Activated CD8-positive, alpha-beta memory T cell treated with anti-CD3 and anti-CD28 coated beads, Interleukin-2, amount 50 U/mL, for 24 hours (primary cell): ENCODE results near the gene PREB.

Experiments used
- DNase-seq: peaks from one replicate; pipeline ENCODE4 v3.0.0-alpha.2; 2020; ENCODE audit errors: extremely low read depth

Gene PREB

DNA sequence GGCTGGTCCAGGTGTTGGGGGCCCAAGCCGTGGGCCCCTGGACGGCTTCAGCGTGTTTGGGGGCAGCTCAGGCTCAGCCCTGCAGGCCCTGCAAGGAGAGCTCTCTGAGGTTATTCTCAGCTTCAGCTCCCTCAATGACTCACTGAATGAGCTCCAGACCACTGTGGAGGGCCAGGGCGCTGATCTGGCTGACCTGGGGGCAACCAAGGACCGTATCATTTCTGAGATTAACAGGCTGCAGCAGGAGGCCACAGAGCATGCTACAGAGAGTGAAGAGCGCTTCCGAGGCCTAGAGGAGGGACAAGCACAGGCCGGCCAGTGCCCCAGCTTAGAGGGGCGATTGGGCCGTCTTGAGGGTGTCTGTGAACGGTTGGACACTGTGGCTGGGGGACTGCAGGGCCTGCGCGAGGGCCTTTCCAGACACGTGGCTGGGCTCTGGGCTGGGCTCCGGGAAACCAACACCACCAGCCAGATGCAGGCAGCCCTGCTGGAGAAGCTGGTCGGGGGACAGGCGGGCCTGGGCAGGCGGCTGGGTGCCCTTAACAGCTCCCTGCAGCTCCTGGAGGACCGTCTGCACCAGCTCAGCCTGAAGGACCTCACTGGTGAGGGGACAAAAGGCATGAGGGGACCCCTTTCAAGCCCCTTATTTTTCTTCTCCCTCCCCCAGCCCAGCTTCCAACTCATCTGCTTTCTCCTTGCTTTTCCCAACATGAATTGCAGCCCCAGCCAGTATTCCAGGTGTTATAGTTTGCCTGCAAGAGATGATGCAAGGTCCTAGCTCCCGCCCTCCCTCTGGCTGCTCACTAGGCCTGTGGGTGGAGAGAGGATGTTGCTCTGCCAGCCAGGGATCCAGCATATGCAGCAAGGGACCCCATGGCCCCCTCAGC, 50.8 kb downstream of the PREB start:
- no peak for DNase-seq

GRCh38 chr2:27082773-27083409, 51.5 kb downstream of the PREB start:
- DNase-seq = no peak

DNA sequence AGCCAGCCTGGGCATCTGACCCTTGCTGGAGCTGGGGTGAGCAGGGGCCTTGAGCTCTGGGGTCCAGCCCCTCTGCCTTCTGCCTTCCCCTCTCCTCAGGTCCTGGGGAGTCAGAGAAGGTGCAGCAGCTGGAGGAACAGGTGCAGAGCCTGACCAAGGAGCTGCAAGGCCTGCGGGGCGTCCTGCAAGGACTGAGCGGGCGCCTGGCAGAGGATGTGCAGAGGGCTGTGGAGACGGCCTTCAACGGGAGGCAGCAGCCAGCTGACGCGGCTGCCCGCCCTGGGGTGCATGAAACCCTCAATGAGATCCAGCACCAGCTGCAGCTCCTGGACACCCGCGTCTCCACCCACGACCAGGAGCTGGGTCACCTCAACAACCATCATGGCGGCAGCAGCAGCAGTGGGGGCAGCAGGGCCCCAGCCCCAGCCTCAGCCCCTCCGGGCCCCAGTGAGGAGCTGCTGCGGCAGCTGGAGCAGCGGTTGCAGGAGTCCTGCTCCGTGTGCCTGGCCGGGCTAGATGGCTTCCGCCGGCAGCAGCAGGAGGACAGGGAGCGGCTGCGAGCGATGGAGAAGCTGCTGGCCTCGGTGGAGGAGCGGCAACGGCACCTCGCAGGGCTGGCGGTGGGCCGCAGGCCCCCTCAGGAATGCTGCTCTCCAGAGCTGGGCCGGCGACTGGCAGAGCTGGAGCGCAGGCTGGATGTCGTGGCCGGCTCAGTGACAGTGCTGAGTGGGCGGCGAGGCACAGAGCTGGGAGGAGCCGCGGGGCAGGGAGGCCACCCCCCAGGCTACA, 52.3 kb downstream of the PREB start:
- DNase-seq = no peak
